GM23338 (cell line): ENCODE measurements around the gene GLB1L. TPM values are rescaled to one million over a fixed set of nuclear protein-coding genes. Genes with fewer than 3 reads are reported as not detected.

Source experiments
- ATAC-seq: fragments of 200-7000 bp; cut with Tn5 transposase; 3 replicates; pipeline ENCODE4 v1.9.1; 2020
- DNase-seq: peaks from one replicate; pipeline ENCODE4 v3.0.0-alpha.2; 2015; ENCODE audit warnings: low spot score
- H2AFZ ChIP-seq: fragments of 200-600 bp; sonication (generic); 2 replicates; pipeline ENCODE4 v1.8.0; 2016; ENCODE audit warnings: antibody characterized with exemption, mild to moderate bottlenecking, moderate library complexity
- H3F3A ChIP-seq: fragments of 200-600 bp; sonication (generic); replicated peaks from 2 replicates; pipeline ENCODE4 v1.8.0; 2017; ENCODE audit warnings: antibody characterized with exemption, mixed run types, low read depth
- H3K27ac ChIP-seq: fragments of 200-600 bp; sonication (generic); 2 replicates; pipeline ENCODE4 v1.6.1; 2016; ENCODE audit warnings: low read depth
- H3K27me3 ChIP-seq: fragments of 200-600 bp; sonication (generic); 2 replicates; pipeline ENCODE4 v1.8.0; 2016; ENCODE audit warnings: mild to moderate bottlenecking, mixed run types, moderate library complexity; ENCODE audit not compliant: insufficient read depth
- H3K36me3 ChIP-seq: fragments of 200-600 bp; sonication (generic); 2 replicates; pipeline ENCODE4 v1.8.0; 2016; ENCODE audit warnings: mild to moderate bottlenecking; ENCODE audit not compliant: insufficient read depth
- H3K4me1 ChIP-seq: fragments of 200-600 bp; sonication (generic); 2 replicates; pipeline ENCODE4 v1.8.0; 2016; ENCODE audit warnings: mild to moderate bottlenecking, moderate library complexity; ENCODE audit not compliant: insufficient read depth
- H3K4me2 ChIP-seq: fragments of 200-600 bp; sonication (generic); 2 replicates; pipeline ENCODE4 v1.7.1; 2017; ENCODE audit warnings: mixed run types
- H3K4me3 ChIP-seq: fragments of 200-600 bp; sonication (generic); 2 replicates; pipeline ENCODE4 v1.6.1; 2016; ENCODE audit warnings: mixed run types
- H3K79me2 ChIP-seq: fragments of 200-600 bp; sonication (generic); replicated peaks from 2 replicates; pipeline ENCODE4 v1.8.0; 2017; ENCODE audit warnings: mild to moderate bottlenecking; ENCODE audit not compliant: insufficient read depth
- H3K9me2 ChIP-seq: fragments of 200-600 bp; sonication (generic); 2 replicates; pipeline ENCODE4 v1.8.0; 2017; ENCODE audit not compliant: insufficient read depth
- H4K20me1 ChIP-seq: fragments of 200-600 bp; sonication (generic); replicated peaks from 2 replicates; pipeline ENCODE4 v1.8.0; 2017; ENCODE audit warnings: mild to moderate bottlenecking; ENCODE audit not compliant: insufficient read depth
- H3K27ac Mint-ChIP-seq: 2 replicates; pipeline ENCODE4 v1.8.0; 2020; ENCODE audit warnings: inconsistent platforms, mild to moderate bottlenecking, moderate library complexity, mixed read lengths
- H3K27me3 Mint-ChIP-seq: 3 replicates; pipeline ENCODE4 v1.8.0; 2022; ENCODE audit warnings: low read depth, mild to moderate bottlenecking, moderate library complexity, mixed read lengths, inconsistent platforms; ENCODE audit not compliant: insufficient read depth, poor library complexity
- H3K36me3 Mint-ChIP-seq: 3 replicates; pipeline ENCODE4 v1.8.0; 2021; ENCODE audit warnings: low read depth, mild to moderate bottlenecking, inconsistent platforms, moderate library complexity, mixed read lengths
- H3K4me1 Mint-ChIP-seq: 3 replicates; pipeline ENCODE4 v1.8.0; 2020; ENCODE audit warnings: mild to moderate bottlenecking, inconsistent platforms, mixed read lengths
- H3K4me3 Mint-ChIP-seq: 3 replicates; pipeline ENCODE4 v1.8.0; 2021; ENCODE audit warnings: moderate library complexity, mild to moderate bottlenecking, inconsistent platforms, mixed read lengths
- H3K9me3 Mint-ChIP-seq: 3 replicates; pipeline ENCODE4 v1.8.0; 2020; ENCODE audit warnings: moderate library complexity, mild to moderate bottlenecking, inconsistent platforms, mixed read lengths
- CREB1 ChIP-seq: fragments of 250-450 bp; sonication (Bioruptor Pico); IDR thresholded peaks from 2 replicates; pipeline ENCODE4 v1.5.0; 2020; ENCODE audit warnings: low read depth, mild to moderate bottlenecking, moderate library complexity
- EZH2 ChIP-seq: fragments of 200-600 bp; sonication (generic); IDR thresholded peaks from one replicate; pipeline ENCODE4 v1.8.0; 2017; ENCODE audit warnings: antibody characterized with exemption, mild to moderate bottlenecking, low read depth; ENCODE audit not compliant: unreplicated experiment
- EZH2phosphoT487 ChIP-seq: fragments of 200-600 bp; sonication (generic); IDR thresholded peaks from one replicate; pipeline ENCODE4 v1.8.1; 2018; ENCODE audit warnings: antibody characterized with exemption; ENCODE audit not compliant: unreplicated experiment
- JUNB ChIP-seq: IDR thresholded peaks from one replicate; pipeline ENCODE4 v1.6.1; 2016; ENCODE audit warnings: antibody characterized with exemption; ENCODE audit not compliant: unreplicated experiment
- NANOG ChIP-seq: IDR thresholded peaks from 2 replicates; pipeline ENCODE4 v1.6.1; 2016; ENCODE audit warnings: antibody characterized with exemption, borderline replicate concordance
- POLR2AphosphoS5 ChIP-seq: IDR thresholded peaks from 2 replicates; pipeline ENCODE4 v1.6.1; 2016; ENCODE audit warnings: antibody characterized with exemption, low read depth
- STAT1 ChIP-seq: IDR thresholded peaks from one replicate; pipeline ENCODE4 v1.6.1; 2016; ENCODE audit warnings: antibody characterized with exemption; ENCODE audit not compliant: unreplicated experiment
- ZNF114 ChIP-seq: fragments of 250-450 bp; sonication (Bioruptor Pico); IDR thresholded peaks from 2 replicates; pipeline ENCODE4 v1.5.0; 2020; ENCODE audit warnings: mild to moderate bottlenecking, moderate library complexity
- ZNF331 ChIP-seq: fragments of 250-450 bp; sonication (Bioruptor Pico); IDR thresholded peaks from 2 replicates; pipeline ENCODE4 v1.5.0; 2020; ENCODE audit warnings: low read depth, mild to moderate bottlenecking, moderate library complexity
- ZNF462 ChIP-seq: fragments of 250-450 bp; sonication (Bioruptor Pico); IDR thresholded peaks from 2 replicates; pipeline ENCODE4 v1.5.0; 2020; ENCODE audit warnings: mild to moderate bottlenecking, moderate library complexity
- polyA plus RNA-seq: library from polyadenylated mRNA; unstranded; fragments of >200 nt; fragmentation: Nextera tagmentation; extraction: Ambion mirVana; gene quantifications from 2 replicates; pipeline ENCODE4 v1.2.1, GENCODE V29; 2016
- total RNA-seq: library from RNA; depleted of rRNA; stranded (reverse); fragments of >200 nt; shearing (Covaris generic); gene quantifications from 2 replicates; pipeline ENCODE4 v1.2.3, GENCODE V29; 2014
- TF ChIP-seq, protein P1 (sequence below), 2 experiments: fragments of 200-600 bp in 1 of 2; sonication (generic) in 1 of 2; conservative IDR thresholded peaks; 2 replicates each; pipeline versions ENCODE4 v1.5.1 to v1.6.1; 2016 to 2017; ENCODE audit warnings: antibody characterized with exemption in 2 of 2, low read depth in 2 of 2, mild to moderate bottlenecking in 2 of 2, moderate library complexity in 1 of 2
- TF ChIP-seq, protein P2 (sequence below): IDR thresholded peaks from 2 replicates; pipeline ENCODE4 v1.6.1; 2016; ENCODE audit warnings: antibody characterized with exemption
- TF ChIP-seq, protein P3 (sequence below): IDR thresholded peaks from one replicate; pipeline ENCODE4 v1.6.1; 2018; ENCODE audit warnings: antibody characterized with exemption; ENCODE audit not compliant: unreplicated experiment

Gene GLB1L
- total and polyA plus RNA-seq, 2 experiments from 2014 or later, result 1.7 to 5.4 TPM

GRCh38 chr2:219289195-219289536 lies 43.9 kb upstream of the GLB1L start:
- Histone ChIP-seq H3K79me2 (no peaks in the 10 kb centered on the region), H3K4me3 (no peak overlapping the region), H3F3A (no peaks in the 10 kb centered on the region), H3K27me3 (peaks cover 7% of the 10 kb centered on the region; the same call in 1 of the 2 replicates), H4K20me1 (no peaks in the 10 kb centered on the region; the same call in 1 of the 2 replicates), H2AFZ (no peak overlapping the region), H3K4me2 (no peak overlapping the region), H3K9me2 (no peaks in the 10 kb centered on the region), H3K27ac (no peak overlapping the region), H3K4me1 (peaks cover 7% of the 10 kb centered on the region; the same call in 1 of the 2 replicates), H3K36me3 (no peaks in the 10 kb centered on the region)
- no peak for ATAC-seq
- DNase-seq, result no peak
- Mint-ChIP-seq H3K4me3 (no peak overlapping the region), H3K9me3 (no peaks in the 10 kb centered on the region; the same call in 2 of the 3 replicates), H3K36me3 (no peaks in the 10 kb centered on the region), H3K27me3 (peaks cover 11% of the 10 kb centered on the region), H3K27ac (no peak overlapping the region), H3K4me1 (peaks cover 12% of the 10 kb centered on the region)
- TF ChIP-seq CREB1 (no peak), JUNB (no peak), ZNF114 (CRISPR knock-in tag) (no peak), POLR2AphosphoS5 (no peak), EZH2phosphoT487 (no peak), ZNF331 (CRISPR knock-in tag) (no peak), ZNF462 (CRISPR knock-in tag) (no peak), NANOG (no peak), EZH2 (no peak), STAT1 (no peak)
- TF ChIP-seq, protein P1, sequence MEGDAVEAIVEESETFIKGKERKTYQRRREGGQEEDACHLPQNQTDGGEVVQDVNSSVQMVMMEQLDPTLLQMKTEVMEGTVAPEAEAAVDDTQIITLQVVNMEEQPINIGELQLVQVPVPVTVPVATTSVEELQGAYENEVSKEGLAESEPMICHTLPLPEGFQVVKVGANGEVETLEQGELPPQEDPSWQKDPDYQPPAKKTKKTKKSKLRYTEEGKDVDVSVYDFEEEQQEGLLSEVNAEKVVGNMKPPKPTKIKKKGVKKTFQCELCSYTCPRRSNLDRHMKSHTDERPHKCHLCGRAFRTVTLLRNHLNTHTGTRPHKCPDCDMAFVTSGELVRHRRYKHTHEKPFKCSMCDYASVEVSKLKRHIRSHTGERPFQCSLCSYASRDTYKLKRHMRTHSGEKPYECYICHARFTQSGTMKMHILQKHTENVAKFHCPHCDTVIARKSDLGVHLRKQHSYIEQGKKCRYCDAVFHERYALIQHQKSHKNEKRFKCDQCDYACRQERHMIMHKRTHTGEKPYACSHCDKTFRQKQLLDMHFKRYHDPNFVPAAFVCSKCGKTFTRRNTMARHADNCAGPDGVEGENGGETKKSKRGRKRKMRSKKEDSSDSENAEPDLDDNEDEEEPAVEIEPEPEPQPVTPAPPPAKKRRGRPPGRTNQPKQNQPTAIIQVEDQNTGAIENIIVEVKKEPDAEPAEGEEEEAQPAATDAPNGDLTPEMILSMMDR (conservative IDR thresholded peaks at IDR 0.05; ENCODE audit: low read depth in 2 of 2), result no peak
- TF ChIP-seq, protein P2, sequence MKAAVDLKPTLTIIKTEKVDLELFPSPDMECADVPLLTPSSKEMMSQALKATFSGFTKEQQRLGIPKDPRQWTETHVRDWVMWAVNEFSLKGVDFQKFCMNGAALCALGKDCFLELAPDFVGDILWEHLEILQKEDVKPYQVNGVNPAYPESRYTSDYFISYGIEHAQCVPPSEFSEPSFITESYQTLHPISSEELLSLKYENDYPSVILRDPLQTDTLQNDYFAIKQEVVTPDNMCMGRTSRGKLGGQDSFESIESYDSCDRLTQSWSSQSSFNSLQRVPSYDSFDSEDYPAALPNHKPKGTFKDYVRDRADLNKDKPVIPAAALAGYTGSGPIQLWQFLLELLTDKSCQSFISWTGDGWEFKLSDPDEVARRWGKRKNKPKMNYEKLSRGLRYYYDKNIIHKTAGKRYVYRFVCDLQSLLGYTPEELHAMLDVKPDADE, result no peak
- TF ChIP-seq, protein P3, sequence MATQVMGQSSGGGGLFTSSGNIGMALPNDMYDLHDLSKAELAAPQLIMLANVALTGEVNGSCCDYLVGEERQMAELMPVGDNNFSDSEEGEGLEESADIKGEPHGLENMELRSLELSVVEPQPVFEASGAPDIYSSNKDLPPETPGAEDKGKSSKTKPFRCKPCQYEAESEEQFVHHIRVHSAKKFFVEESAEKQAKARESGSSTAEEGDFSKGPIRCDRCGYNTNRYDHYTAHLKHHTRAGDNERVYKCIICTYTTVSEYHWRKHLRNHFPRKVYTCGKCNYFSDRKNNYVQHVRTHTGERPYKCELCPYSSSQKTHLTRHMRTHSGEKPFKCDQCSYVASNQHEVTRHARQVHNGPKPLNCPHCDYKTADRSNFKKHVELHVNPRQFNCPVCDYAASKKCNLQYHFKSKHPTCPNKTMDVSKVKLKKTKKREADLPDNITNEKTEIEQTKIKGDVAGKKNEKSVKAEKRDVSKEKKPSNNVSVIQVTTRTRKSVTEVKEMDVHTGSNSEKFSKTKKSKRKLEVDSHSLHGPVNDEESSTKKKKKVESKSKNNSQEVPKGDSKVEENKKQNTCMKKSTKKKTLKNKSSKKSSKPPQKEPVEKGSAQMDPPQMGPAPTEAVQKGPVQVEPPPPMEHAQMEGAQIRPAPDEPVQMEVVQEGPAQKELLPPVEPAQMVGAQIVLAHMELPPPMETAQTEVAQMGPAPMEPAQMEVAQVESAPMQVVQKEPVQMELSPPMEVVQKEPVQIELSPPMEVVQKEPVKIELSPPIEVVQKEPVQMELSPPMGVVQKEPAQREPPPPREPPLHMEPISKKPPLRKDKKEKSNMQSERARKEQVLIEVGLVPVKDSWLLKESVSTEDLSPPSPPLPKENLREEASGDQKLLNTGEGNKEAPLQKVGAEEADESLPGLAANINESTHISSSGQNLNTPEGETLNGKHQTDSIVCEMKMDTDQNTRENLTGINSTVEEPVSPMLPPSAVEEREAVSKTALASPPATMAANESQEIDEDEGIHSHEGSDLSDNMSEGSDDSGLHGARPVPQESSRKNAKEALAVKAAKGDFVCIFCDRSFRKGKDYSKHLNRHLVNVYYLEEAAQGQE, result no peak
